Left lobe of liver (tissue), 2 donors: Measurements from ENCODE around the gene INVS. TPM values are rescaled to one million over a fixed set of nuclear protein-coding genes. Genes with fewer than 3 reads are reported as not detected.
A peak's percentile ranks its signal among the peaks of the same experiment; 100 is the strongest.
"Not testable (repeated sequence)": the region's sequence is repeated elsewhere in the genome, so short reads cannot be mapped to it uniquely, and the experiment has no call there.

Source experiments
- ATAC-seq: fragments of 200-7000 bp; cut with Tn5 transposase; one replicate; pipeline ENCODE4 v1.9.1; 2020; ENCODE audit warnings: mild to moderate bottlenecking, moderate library complexity
- DNase-seq: peaks from one replicate; pipeline ENCODE4 v3.0.0-alpha.2; 2020; ENCODE audit warnings: low spot score
- total RNA-seq: library from RNA; stranded (reverse); gene quantifications from one replicate; pipeline ENCODE4 v1.2.1, GENCODE V29; 2021
- donor health status: DM: no; HTN: no; CAD: no; lungs with moderate emphysema.
- donor health status: DM: no; HTN: yes; CAD: no.

INVS gene
- 16.1 TPM for total RNA-seq

- peak; percentile 99 for DNase-seq
- peak; percentile 94 for ATAC-seq
These were observed at the start of gene INVS, which contains the start of gene ERP44 for GRCh38 chr9:100098887-100099721. TSS of gene INVS (plus strand) at chr9:100099243. CDS start at chr9:100104522, 5,279 bp downstream. TSS of gene ERP44 (minus strand) at chr9:100099000. CDS start at chr9:100098840, 160 bp downstream.

GRCh38 chr9:100049551-100049950 lies 49.5 kb upstream of the INVS start:
- ATAC-seq (no peak), DNase-seq (no peak)

- no peak for DNase-seq
- no peak for ATAC-seq
These were observed 46.7 kb upstream of the INVS start for GRCh38 chr9:100052375-100052774.

GRCh38 chr9:100056561-100056960 lies 42.5 kb upstream of the INVS start:
- ATAC-seq (no peak), DNase-seq (no peak)

- DNase-seq (no peak), ATAC-seq (no peak)
These were observed 41.4 kb upstream of the INVS start for GRCh38 chr9:100057624-100058023.

GRCh38 chr9:100058699-100059579 lies 40.1 kb upstream of the INVS start:
- ATAC-seq: no peak

GRCh38 chr9:100062683-100063082 lies 36.4 kb upstream of the INVS start:
- DNase-seq, ATAC-seq: not testable (repeated sequence)

More at GRCh38 chr9:100058699-100059579, 40.1 kb upstream of the INVS start:
- no peak for DNase-seq

- ATAC-seq: peak; percentile 77
These were observed 35.9 kb upstream of the INVS start for GRCh38 chr9:100063185-100063584.

GRCh38 chr9:100064872-100065581 lies 34.0 kb upstream of the INVS start:
- ATAC-seq (no peak), DNase-seq (no peak)

More at GRCh38 chr9:100063185-100063584, 35.9 kb upstream of the INVS start:
- no peak for DNase-seq

- ATAC-seq (peak; percentile 69), DNase-seq (no peak)
These were observed 32.5 kb upstream of the INVS start for GRCh38 chr9:100066539-100066938.

- ATAC-seq, DNase-seq: not testable (repeated sequence)
These were observed 31.1 kb upstream of the INVS start for GRCh38 chr9:100067990-100068389.

GRCh38 chr9:100069068-100069467 lies 30.0 kb upstream of the INVS start:
- DNase-seq, ATAC-seq: not testable (repeated sequence)

GRCh38 chr9:100070104-100071041 lies 28.7 kb upstream of the INVS start:
- DNase-seq: no peak
- ATAC-seq: no peak

GRCh38 chr9:100071271-100071670 lies 27.8 kb upstream of the INVS start:
- ATAC-seq: no peak

GRCh38 chr9:100072805-100073204 lies 26.2 kb upstream of the INVS start:
- DNase-seq (no peak), ATAC-seq (no peak)

More at GRCh38 chr9:100071271-100071670, 27.8 kb upstream of the INVS start:
- no peak for DNase-seq

- ATAC-seq (no peak), DNase-seq (no peak)
These were observed 24.9 kb upstream of the INVS start for GRCh38 chr9:100074093-100074492.

GRCh38 chr9:100074989-100075388 lies 24.1 kb upstream of the INVS start:
- DNase-seq (no peak), ATAC-seq (no peak)

GRCh38 chr9:100076256-100076655 lies 22.8 kb upstream of the INVS start:
- not testable (repeated sequence) for ATAC-seq, DNase-seq

GRCh38 chr9:100082782-100083181 lies 16.3 kb upstream of the INVS start:
- DNase-seq (no peak), ATAC-seq (no peak)
